Astrocyte (in vitro differentiated cells and primary cell): ENCODE data around the gene C2orf68.

Experiments used
- CTCF ChIP-seq: IDR thresholded peaks from 2 replicates; pipeline ENCODE4 v1.5.1; 2011; ENCODE audit warnings: low read depth, mild to moderate bottlenecking, inconsistent platforms, low read length, moderate library complexity; ENCODE audit not compliant: insufficient read depth
- EZH2 ChIP-seq: IDR thresholded peaks from 2 replicates; pipeline ENCODE4 v1.6.1; 2012; ENCODE audit warnings: mild to moderate bottlenecking, low read length, inconsistent platforms; ENCODE audit not compliant: insufficient read depth

- no peak for TF ChIP-seq CTCF
- TF ChIP-seq EZH2, result no peak
Measured at GRCh38 chr2:85584354-85584856, 27.5 kb downstream of the C2orf68 start, which contains the start of gene VAMP5.
